VCaP (cell line): ENCODE measurements around the gene ETNPPL.
"Not testable (repeated sequence)": the region's sequence is repeated elsewhere in the genome, so short reads cannot be mapped to it uniquely, and the experiment has no call there.

ENCODE experiments used
- H3K27ac ChIP-seq: fragments of 450-650 bp; 2 replicates; pipeline ENCODE4 v1.5.1; 2017
- TF ChIP-seq, protein P1 (sequence below): fragments of 450-650 bp; conservative IDR thresholded peaks from 2 replicates; pipeline ENCODE4 v1.5.1; 2017; ENCODE audit warnings: mild to moderate bottlenecking, moderate library complexity

ETNPPL gene

DNA sequence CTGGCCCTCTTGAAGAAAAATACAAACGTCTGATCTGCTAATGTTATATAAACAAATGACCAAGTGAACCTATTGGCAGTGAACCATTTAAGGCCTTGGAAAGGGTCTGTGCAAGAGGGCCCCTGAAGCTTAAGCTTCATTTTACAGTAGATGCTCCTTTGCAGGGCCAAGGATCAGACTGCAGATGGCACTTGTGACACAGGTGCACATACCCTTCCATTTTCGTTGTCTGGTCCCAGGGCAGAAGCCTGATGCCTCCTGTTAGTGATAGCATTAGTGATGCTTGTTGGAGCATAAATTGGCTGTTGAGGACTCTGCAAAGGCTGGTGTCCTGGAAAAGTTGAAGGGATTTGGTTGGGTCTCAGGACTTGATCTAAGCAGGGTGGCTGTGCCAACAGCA, 46.5 kb downstream of the ETNPPL start:
- TF ChIP-seq, protein P1, sequence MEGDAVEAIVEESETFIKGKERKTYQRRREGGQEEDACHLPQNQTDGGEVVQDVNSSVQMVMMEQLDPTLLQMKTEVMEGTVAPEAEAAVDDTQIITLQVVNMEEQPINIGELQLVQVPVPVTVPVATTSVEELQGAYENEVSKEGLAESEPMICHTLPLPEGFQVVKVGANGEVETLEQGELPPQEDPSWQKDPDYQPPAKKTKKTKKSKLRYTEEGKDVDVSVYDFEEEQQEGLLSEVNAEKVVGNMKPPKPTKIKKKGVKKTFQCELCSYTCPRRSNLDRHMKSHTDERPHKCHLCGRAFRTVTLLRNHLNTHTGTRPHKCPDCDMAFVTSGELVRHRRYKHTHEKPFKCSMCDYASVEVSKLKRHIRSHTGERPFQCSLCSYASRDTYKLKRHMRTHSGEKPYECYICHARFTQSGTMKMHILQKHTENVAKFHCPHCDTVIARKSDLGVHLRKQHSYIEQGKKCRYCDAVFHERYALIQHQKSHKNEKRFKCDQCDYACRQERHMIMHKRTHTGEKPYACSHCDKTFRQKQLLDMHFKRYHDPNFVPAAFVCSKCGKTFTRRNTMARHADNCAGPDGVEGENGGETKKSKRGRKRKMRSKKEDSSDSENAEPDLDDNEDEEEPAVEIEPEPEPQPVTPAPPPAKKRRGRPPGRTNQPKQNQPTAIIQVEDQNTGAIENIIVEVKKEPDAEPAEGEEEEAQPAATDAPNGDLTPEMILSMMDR = no peak
- no peak overlapping the region for H3K27ac ChIP-seq

DNA sequence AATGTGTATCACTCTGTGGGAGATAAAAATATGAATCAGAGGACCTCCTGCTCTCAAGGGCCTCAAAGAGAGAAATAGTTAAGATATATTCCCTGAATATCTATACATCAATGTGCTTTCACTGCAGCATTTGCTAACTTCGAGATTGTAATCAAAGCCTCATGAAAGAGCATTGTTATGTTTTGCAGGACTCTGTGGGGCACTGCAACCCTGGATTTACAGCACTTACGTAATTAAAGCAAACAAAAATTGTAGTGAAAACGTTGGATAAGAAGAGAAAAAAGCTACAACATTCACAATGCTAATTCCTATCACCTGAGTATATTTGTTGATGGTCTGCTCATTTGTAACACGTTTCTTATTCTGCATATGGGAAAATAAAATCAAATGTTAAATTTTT, 48.0 kb downstream of the ETNPPL start:
- no peak overlapping the region for H3K27ac ChIP-seq

DNA sequence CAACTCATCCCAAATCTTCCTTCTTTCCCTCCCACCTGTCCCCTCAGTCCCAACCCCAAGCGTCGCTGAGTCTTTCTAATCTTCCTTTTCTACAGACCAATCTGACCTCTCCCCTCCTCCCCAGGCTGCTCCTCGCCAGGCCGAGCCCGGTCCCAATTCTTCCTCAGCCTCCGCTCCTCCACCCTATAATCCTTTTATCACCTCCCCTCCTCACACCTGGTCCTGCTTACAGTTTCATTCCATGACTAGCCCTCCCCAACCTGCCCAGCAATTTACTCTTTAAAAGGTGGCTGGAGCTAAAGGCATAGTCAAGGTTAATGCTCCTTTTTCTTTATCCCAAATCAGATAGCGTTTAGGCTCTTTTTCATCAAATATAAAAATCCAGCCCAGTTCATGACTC, 52.3 kb downstream of the ETNPPL start:
- H3K27ac ChIP-seq = not testable (repeated sequence)

More for the DNA sequence above, 48.0 kb downstream of the ETNPPL start:
- TF ChIP-seq, protein P1 = no peak

DNA sequence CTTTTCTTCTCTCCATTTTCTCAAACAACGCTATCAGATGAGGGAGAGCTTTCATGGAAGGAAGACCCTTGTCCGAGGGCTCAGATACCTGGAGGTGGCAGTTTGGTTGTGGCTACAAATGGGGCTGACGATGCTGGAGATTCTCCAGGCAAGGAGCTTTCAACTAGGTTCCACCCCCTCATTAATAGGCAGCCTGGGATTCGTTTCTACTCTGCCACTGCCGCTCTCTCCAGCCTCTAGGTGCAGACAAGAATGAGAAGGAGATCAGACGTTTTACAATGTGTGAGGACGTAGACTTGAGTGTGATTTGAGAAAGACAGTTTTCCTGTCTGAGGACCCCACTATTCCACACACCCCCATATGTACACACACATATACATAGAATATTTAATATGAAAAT, 53.1 kb downstream of the ETNPPL start:
- TF ChIP-seq, protein P1 = no peak
- H3K27ac ChIP-seq = no peak overlapping the region

DNA sequence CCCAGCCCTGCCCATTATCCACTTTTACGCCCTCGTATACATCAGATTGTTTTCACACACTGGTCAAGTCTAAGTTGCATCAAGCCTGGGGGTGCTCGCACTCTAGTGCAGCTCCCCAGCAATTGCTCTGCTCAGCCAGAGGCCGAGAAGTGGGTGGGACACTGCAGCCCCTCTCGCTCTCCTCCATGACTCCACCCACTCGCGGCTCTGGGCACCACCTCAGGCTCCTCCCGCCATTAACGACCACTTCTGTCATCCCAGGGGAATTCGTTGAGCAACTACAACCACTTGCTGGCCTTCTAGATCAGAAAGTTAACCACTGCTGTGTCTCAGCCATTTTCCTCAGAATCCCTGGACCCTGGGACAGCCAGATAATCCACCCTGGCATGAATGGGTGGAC, 53.6 kb downstream of the ETNPPL start:
- H3K27ac ChIP-seq = no peak overlapping the region
- TF ChIP-seq, protein P1 = no peak

DNA sequence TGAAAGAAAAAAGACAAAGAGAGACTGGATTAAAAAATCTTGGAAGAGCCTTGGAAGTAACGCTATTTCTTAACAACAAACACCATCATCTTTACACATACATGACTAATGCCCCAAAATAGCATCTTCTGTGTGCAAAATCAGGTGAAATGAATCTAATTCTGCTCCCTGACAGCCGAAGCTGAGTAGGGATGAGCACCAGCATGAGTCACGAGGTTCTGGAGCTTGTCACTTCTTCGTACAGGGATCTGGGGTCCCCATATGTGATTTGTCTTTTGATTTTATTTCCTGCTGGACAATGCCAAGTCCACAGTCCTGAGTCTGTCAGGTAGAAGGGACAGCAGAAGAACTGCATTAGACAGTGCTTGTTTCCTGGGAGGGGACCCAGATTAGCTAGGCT, 56.6 kb downstream of the ETNPPL start:
- TF ChIP-seq, protein P1 = no peak
- no peak overlapping the region for H3K27ac ChIP-seq

DNA sequence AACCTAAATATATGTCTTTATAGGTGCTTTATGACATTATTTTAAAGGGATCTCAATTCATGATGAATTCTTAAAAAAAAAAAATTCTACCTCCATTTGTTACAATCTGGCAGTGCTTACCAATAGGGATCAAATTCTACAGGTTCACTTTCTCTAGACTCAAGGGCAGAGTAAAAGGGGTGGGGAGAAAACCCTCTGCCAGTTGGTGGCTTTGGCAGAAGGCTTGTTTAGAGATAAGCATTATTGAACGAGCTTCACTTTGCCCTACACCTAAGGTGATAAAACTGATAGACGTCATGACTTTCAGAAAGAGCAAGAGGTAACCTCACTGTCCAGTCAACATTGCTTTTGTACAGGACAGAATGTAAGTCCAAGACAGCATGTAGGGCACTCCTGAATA, 58.9 kb downstream of the ETNPPL start:
- TF ChIP-seq, protein P1 = no peak

DNA sequence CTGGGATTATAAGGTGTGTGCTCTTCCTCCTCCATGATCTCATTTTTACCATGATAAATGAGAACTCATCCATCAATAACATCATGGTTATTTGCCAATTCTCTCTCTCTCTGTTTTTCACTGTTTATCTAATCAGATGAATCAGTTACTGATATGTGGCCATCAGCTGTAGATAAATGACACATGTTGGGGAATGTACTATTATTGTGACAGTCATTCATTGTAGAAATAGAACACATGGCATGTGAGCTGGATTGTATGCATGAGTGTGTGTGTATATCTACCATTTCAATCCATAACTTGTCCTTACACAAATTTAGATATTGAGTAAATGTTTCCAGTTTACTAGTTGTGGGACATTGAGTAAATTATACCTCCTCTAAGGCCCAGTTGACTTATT, 59.5 kb downstream of the ETNPPL start:
- H3K27ac ChIP-seq = no peak overlapping the region
- TF ChIP-seq, protein P1 = no peak

More for the DNA sequence above, 58.9 kb downstream of the ETNPPL start:
- no peak overlapping the region for H3K27ac ChIP-seq
